Progenitor cell of endocrine pancreas (in vitro differentiated cells): ENCODE data around the gene TMEM45A. TPM values are rescaled to one million over a fixed set of nuclear protein-coding genes. Genes with fewer than 3 reads are reported as not detected.

Experiments used
- DNase-seq: peaks from one replicate; pipeline ENCODE4 v3.0.0; 2021; ENCODE audit warnings: low spot score; ENCODE audit not compliant: unreplicated experiment
- H3K27ac Mint-ChIP-seq: 2 replicates; pipeline ENCODE4 v1.8.0; 2021; ENCODE audit warnings: mild to moderate bottlenecking, moderate library complexity, mixed read lengths
- H3K27me3 Mint-ChIP-seq: 2 replicates; pipeline ENCODE4 v1.8.0; 2021; ENCODE audit warnings: mixed read lengths
- H3K36me3 Mint-ChIP-seq: 2 replicates; pipeline ENCODE4 v1.8.0; 2022; ENCODE audit warnings: mixed read lengths; ENCODE audit not compliant: insufficient read depth
- H3K4me1 Mint-ChIP-seq: 2 replicates; pipeline ENCODE4 v1.8.0; 2021; ENCODE audit warnings: low read depth, mixed read lengths
- H3K4me3 Mint-ChIP-seq: 2 replicates; pipeline ENCODE4 v1.8.0; 2021; ENCODE audit warnings: low read depth, mild to moderate bottlenecking, moderate library complexity, mixed read lengths
- H3K9me3 Mint-ChIP-seq: 2 replicates; pipeline ENCODE4 v1.8.0; 2021; ENCODE audit warnings: low read depth, mixed read lengths
- total RNA-seq: library from RNA; stranded (reverse); gene quantifications from 2 replicates; pipeline ENCODE4 v1.2.1, GENCODE V29; 2021
- TF ChIP-seq, protein P1 (sequence below): fragments of 200-600 bp; sonication (generic); IDR thresholded peaks from one replicate; pipeline ENCODE4 v1.5.0; 2021; ENCODE audit warnings: antibody characterized with exemption, mild to moderate bottlenecking; ENCODE audit not compliant: unreplicated experiment

Gene TMEM45A
- total RNA-seq, 1 donor from 2014 or later, result 13.6 TPM

DNA sequence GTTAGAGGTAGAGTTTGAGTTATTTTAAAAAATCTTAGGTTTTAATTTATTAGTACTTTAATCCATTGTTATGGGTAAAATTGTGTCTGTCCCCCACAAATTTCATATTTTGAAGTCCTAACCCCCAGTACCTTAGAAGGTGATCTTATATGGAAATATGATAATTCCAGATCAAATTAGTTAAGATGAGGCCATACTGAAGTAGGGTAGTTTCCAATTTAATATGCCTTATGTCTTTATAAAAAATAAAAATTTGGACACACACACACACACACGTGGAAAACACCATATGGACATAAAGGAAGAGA lies 98.4 kb downstream of the TMEM45A start:
- DNase-seq, result no peak
- H3K4me3 Mint-ChIP-seq, result no peak overlapping the region
- no peak overlapping the region for H3K27ac Mint-ChIP-seq
- TF ChIP-seq, protein P1, sequence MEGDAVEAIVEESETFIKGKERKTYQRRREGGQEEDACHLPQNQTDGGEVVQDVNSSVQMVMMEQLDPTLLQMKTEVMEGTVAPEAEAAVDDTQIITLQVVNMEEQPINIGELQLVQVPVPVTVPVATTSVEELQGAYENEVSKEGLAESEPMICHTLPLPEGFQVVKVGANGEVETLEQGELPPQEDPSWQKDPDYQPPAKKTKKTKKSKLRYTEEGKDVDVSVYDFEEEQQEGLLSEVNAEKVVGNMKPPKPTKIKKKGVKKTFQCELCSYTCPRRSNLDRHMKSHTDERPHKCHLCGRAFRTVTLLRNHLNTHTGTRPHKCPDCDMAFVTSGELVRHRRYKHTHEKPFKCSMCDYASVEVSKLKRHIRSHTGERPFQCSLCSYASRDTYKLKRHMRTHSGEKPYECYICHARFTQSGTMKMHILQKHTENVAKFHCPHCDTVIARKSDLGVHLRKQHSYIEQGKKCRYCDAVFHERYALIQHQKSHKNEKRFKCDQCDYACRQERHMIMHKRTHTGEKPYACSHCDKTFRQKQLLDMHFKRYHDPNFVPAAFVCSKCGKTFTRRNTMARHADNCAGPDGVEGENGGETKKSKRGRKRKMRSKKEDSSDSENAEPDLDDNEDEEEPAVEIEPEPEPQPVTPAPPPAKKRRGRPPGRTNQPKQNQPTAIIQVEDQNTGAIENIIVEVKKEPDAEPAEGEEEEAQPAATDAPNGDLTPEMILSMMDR, result no peak
- no peaks in the 10 kb centered on the region for H3K27me3 Mint-ChIP-seq
- H3K4me1 Mint-ChIP-seq, result peaks cover 6% of the 10 kb centered on the region
- H3K36me3 Mint-ChIP-seq, result no peaks in the 10 kb centered on the region
- H3K9me3 Mint-ChIP-seq, result peaks cover 8% of the 10 kb centered on the region

DNA sequence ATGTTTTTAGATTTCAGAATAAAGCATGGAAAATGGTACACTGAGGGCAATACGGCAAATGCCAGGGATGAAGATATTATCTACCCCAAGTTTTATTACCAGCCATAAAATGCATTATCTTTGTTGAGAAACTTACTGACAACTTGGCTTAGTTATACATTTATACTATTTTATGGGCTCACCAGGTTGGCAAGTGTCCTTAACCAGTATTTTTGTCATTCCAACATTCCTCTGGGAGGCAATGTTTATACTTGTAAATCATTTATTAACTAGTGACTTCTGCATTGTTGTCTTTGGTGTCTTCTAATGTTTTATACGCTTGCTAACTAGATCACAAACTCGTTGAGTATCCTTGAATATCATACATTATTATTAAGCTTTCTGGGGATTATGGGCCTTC lies 99.0 kb downstream of the TMEM45A start:
- H3K4me1 Mint-ChIP-seq, result peaks cover 8% of the 10 kb centered on the region

DNA sequence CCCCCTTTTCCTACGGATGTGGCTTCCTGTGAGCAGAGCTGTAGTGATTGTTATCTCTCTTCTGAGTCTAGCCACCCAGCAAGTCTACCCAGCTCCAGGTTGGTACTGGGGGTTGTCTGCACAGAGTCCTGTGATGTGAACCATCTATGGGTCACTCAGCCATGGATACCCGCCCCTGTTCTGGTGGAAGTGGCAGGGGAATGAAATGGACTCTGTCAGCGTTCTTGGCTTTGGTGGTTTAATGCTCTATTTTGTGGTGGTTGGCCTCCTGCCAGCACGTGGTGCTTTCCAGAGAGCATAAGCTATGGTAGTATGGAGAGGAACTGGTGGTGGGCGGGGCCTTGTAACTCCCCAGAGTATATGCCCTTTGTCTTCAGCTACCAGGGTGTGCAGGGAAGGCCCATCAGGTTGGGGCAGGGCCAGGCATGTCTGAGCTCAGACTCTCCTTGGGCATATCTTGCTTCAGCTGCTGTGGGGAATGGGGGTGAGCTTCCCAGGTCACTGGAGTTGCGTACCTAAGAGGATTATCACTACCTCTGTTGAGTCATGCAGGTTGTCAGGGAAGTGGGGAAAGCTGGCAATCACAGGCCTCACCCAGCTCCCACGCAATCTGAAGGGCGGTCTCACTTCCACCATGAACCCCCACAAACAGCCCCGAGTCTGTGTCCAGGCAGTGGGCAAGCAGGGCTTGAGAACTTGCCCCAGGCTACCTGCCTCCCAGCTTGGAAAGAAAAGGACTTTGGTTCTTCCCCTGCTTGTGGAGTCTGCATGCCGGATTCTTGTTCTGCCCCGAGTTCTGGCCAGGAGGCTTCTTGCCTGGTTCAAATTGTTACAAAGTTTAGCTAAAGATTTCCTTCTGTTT lies 108.0 kb downstream of the TMEM45A start:
- Mint-ChIP-seq H3K27ac (no peak overlapping the region), H3K9me3 (peaks cover 17% of the 10 kb centered on the region), H3K36me3 (no peaks in the 10 kb centered on the region), H3K27me3 (no peaks in the 10 kb centered on the region), H3K4me3 (no peak overlapping the region), H3K4me1 (peaks cover 24% of the 10 kb centered on the region)
- TF ChIP-seq, protein P1, result no peak
- no peak for DNase-seq

More for the DNA sequence above, 99.0 kb downstream of the TMEM45A start:
- Mint-ChIP-seq H3K27ac (no peak overlapping the region), H3K4me3 (no peak overlapping the region), H3K9me3 (peaks cover 4% of the 10 kb centered on the region), H3K27me3 (no peaks in the 10 kb centered on the region), H3K36me3 (no peaks in the 10 kb centered on the region)
- DNase-seq, result no peak
- TF ChIP-seq, protein P1, result no peak

DNA sequence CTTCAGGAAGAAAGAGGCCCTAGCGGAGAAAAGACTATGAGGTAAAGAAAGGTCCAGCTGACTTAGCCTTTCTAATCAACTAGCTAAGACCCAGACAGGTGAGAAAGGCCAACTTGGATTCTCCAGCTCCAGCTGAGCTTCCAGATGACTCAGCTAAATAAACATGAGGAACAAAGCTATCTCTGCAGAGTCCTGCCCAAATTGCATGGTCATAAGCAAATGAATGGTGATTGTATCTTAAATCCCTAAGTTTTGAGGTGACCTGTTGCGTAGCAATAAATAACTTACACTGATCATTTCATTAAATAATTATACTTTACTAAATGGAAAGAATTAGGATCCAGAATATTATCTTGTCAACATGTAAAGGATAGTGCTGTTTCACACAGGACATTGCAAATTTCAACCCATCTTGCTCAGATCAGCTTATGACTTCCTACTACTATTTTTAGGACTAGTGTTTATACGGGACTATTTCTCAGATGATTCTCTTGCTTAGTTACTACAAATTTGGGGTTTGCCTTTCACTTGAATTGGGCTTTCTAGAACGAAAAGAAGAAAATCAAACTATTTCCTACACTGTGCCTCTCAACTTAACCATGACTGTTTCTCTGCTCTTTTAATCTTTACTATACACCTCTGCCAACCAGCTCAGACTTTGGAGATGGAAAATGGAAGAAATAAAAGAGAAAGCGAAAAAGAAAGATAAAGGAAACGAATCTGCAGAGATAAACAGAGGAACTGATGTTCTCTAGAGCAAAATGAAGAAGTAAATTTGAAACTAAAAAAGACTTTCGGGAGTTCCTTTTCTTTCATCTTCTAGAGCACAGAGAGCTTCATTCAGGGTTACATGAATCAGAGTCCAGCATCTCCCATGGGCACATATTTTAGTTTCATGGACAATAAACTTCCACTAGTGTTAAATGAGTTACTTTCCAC lies 110.4 kb downstream of the TMEM45A start:
- no peaks in the 10 kb centered on the region for H3K27me3 Mint-ChIP-seq
- H3K36me3 Mint-ChIP-seq, result no peaks in the 10 kb centered on the region
- peak overlapping the region; percentile 63 for H3K27ac Mint-ChIP-seq

DNA sequence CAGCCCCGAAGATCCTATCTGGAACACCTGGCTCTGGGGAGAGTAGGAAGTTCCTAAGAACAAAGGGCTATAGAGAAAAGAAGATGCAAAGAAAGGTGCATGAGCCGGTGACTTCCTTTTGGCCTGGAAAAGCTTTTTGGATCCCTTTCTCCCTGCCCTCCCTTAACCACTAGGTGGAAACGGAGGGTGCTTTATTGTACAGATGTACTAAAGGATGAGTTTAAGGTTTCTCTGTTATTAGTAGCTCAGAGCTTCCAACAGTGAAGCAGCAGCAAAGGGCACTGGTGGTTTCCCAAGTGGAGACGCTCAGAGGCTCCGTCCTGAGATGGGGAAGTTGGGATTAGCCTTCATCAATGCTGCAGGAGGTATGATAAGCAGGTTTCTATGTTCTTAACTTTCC lies 111.0 kb downstream of the TMEM45A start:
- DNase-seq, result no peak
- Mint-ChIP-seq H3K27me3 (no peaks in the 10 kb centered on the region), H3K4me3 (no peak overlapping the region)

More for the DNA sequence above, 110.4 kb downstream of the TMEM45A start:
- TF ChIP-seq, protein P1, result no peak
- H3K4me3 Mint-ChIP-seq, result no peak overlapping the region
- H3K4me1 Mint-ChIP-seq, result peaks cover 25% of the 10 kb centered on the region
- peaks cover 17% of the 10 kb centered on the region for H3K9me3 Mint-ChIP-seq
- no peak for DNase-seq

More for the DNA sequence above, 111.0 kb downstream of the TMEM45A start:
- H3K9me3 Mint-ChIP-seq, result peaks cover 15% of the 10 kb centered on the region
- no peaks in the 10 kb centered on the region for H3K36me3 Mint-ChIP-seq
- no peak overlapping the region for H3K27ac Mint-ChIP-seq
- H3K4me1 Mint-ChIP-seq, result peaks cover 25% of the 10 kb centered on the region
- TF ChIP-seq, protein P1, result peak; percentile 47
